IMR-90 (cell line): Measurements from ENCODE around the gene TCF20. TPM values are rescaled to one million over a fixed set of nuclear protein-coding genes. Genes with fewer than 3 reads are reported as not detected.

Source experiments
- ATAC-seq: fragments of 200-7000 bp; cut with Tn5 transposase; 2 replicates; pipeline ENCODE4 v1.9.1; 2020; ENCODE audit warnings: low read depth, mild to moderate bottlenecking, moderate library complexity
- BruUV-seq: library from RNA; stranded (reverse); fragments of 400-500 nt; replicated peaks from 2 replicates; lab custom pipeline; 2021; lab: Mats Ljungman, UMichigan
- CTCF ChIA-PET: fragments of 300-600 bp; formaldehyde crosslinking; extraction: SDS; loops from one replicate; lab custom pipeline; 2021; ENCODE audit warnings: antibody characterized with exemption; lab: Yijun Ruan, JAX
- POLR2A ChIA-PET: fragments of 300-600 bp; sonication (Branson Sonifier 250); formaldehyde crosslinking; loops from one replicate; lab custom pipeline; 2022; ENCODE audit warnings: antibody characterized with exemption; ENCODE audit not compliant: unreplicated experiment; lab: Charles Lee
- DNase-seq: peaks from one replicate; pipeline ENCODE4 v3.0.0; 2013
- H2AFZ ChIP-seq: replicated peaks from 2 replicates; pipeline ENCODE3; 2013; ENCODE audit warnings: low read length, mild to moderate bottlenecking; ENCODE audit not compliant: poor library complexity
- H2AK5ac ChIP-seq: 2 replicates; pipeline ENCODE4 v1.6.1; 2013; ENCODE audit warnings: low read depth, low read length, inconsistent platforms
- H2AK9ac ChIP-seq: replicated peaks from 2 replicates; pipeline ENCODE3; 2013; ENCODE audit warnings: mild to moderate bottlenecking, low read depth, low read length, moderate library complexity; ENCODE audit not compliant: poor library complexity
- H2BK120ac ChIP-seq: 2 replicates; pipeline ENCODE4 v1.6.1; 2013; ENCODE audit warnings: low read depth, low read length, inconsistent platforms
- H2BK15ac ChIP-seq: 3 replicates; pipeline ENCODE4 v1.6.1; 2013; ENCODE audit warnings: low read depth, low read length, inconsistent platforms
- H2BK20ac ChIP-seq: 2 replicates; pipeline ENCODE4 v1.6.1; 2013; ENCODE audit warnings: low read depth, mild to moderate bottlenecking, inconsistent platforms, low read length, moderate library complexity
- H2BK5ac ChIP-seq: 2 replicates; pipeline ENCODE4 v1.6.1; 2013; ENCODE audit warnings: mild to moderate bottlenecking, low read depth, low read length, inconsistent platforms; ENCODE audit not compliant: poor library complexity, severe bottlenecking
- H3K14ac ChIP-seq: replicated peaks from 2 replicates; pipeline ENCODE4 v1.6.1; 2013; ENCODE audit warnings: low read depth, low read length, inconsistent platforms
- H3K18ac ChIP-seq: 2 replicates; pipeline ENCODE4 v1.6.1; 2013; ENCODE audit warnings: low read depth, low read length, control low read depth
- H3K23ac ChIP-seq: 2 replicates; pipeline ENCODE4 v1.6.1; 2013; ENCODE audit warnings: low read depth, low read length, inconsistent platforms
- H3K27ac ChIP-seq: 2 replicates; pipeline ENCODE4 v1.5.1; 2013; ENCODE audit warnings: mild to moderate bottlenecking, control low read depth, low read length; ENCODE audit not compliant: insufficient read depth
- H3K27me3 ChIP-seq: 2 replicates; pipeline ENCODE4 v1.6.1; 2013; ENCODE audit warnings: low read length; ENCODE audit not compliant: control insufficient read depth, insufficient read depth
- H3K36me3 ChIP-seq: 2 replicates; pipeline ENCODE4 v1.6.1; 2013; ENCODE audit warnings: low read length, mixed read lengths; ENCODE audit not compliant: control insufficient read depth, insufficient read depth
- H3K4ac ChIP-seq: 2 replicates; pipeline ENCODE4 v1.6.1; 2013; ENCODE audit warnings: low read depth, low read length, inconsistent platforms
- H3K4me1 ChIP-seq: 2 replicates; pipeline ENCODE4 v1.6.1; 2013; ENCODE audit warnings: low read length, mixed read lengths; ENCODE audit not compliant: control insufficient read depth, insufficient read depth
- H3K4me2 ChIP-seq: 2 replicates; pipeline ENCODE4 v1.6.1; 2013; ENCODE audit warnings: low read depth, mild to moderate bottlenecking, control low read depth, low read length, moderate library complexity
- H3K4me3 ChIP-seq: 2 replicates; pipeline ENCODE4 v1.5.1; 2013; ENCODE audit warnings: low read depth, mild to moderate bottlenecking, control low read depth, low read length, moderate library complexity; ENCODE audit not compliant: insufficient read depth
- H3K56ac ChIP-seq: 2 replicates; pipeline ENCODE4 v1.6.1; 2013; ENCODE audit warnings: low read length, inconsistent platforms; ENCODE audit not compliant: insufficient read depth; ENCODE audit errors: extremely low read depth
- H3K79me1 ChIP-seq, 2 experiments: 2 replicates each; pipeline ENCODE4 v1.6.1; 2013; ENCODE audit warnings: low read length in 2 of 2, inconsistent platforms in 1 of 2, low read depth in 1 of 2
- H3K9ac ChIP-seq: 2 replicates; pipeline ENCODE4 v1.6.1; 2013; ENCODE audit warnings: low read depth, low read length, control low read depth
- H3K9me1 ChIP-seq: 2 replicates; pipeline ENCODE4 v1.6.1; 2013; ENCODE audit warnings: low read length, inconsistent platforms; ENCODE audit not compliant: insufficient read depth
- H3K9me3 ChIP-seq: 2 replicates; pipeline ENCODE4 v1.6.1; 2013; ENCODE audit warnings: low read length; ENCODE audit not compliant: control insufficient read depth, insufficient read depth
- H4K20me1 ChIP-seq: 2 replicates; pipeline ENCODE4 v1.6.1; 2013; ENCODE audit warnings: low read length, inconsistent platforms; ENCODE audit not compliant: insufficient read depth
- H4K5ac ChIP-seq: 2 replicates; pipeline ENCODE4 v1.6.1; 2013; ENCODE audit warnings: mild to moderate bottlenecking, low read depth, low read length, control low read depth
- H4K8ac ChIP-seq, 2 experiments: 2 replicates each; pipeline ENCODE4 v1.6.1; 2013; ENCODE audit warnings: low read depth in 2 of 2, low read length in 2 of 2, control low read depth in 1 of 2, inconsistent platforms in 1 of 2
- H4K91ac ChIP-seq: 2 replicates; pipeline ENCODE4 v1.6.1; 2013; ENCODE audit warnings: low read depth, low read length, inconsistent platforms; ENCODE audit not compliant: insufficient read depth
- BHLHE40 ChIP-seq: fragments of 150-350 bp; IDR thresholded peaks from 2 replicates; pipeline ENCODE4 v1.6.1; 2016; ENCODE audit warnings: mild to moderate bottlenecking, low read depth, low read length
- CEBPB ChIP-seq: IDR thresholded peaks from 2 replicates; pipeline ENCODE4 v1.6.1; 2012; ENCODE audit warnings: low read depth, low read length, improper control_type of control experiment
- CHD1 ChIP-seq: IDR thresholded peaks from 2 replicates; pipeline ENCODE4 v1.6.1; 2012; ENCODE audit warnings: low read depth, low read length, improper control_type of control experiment
- CTCF ChIP-seq: conservative IDR thresholded peaks from 2 replicates; pipeline ENCODE4 v1.5.1; 2012; ENCODE audit warnings: mild to moderate bottlenecking, low read depth, low read length, improper control_type of control experiment
- ELK1 ChIP-seq: fragments of 150-350 bp; IDR thresholded peaks from 2 replicates; pipeline ENCODE4 v1.6.1; 2016; ENCODE audit warnings: low read depth, mild to moderate bottlenecking, low read length, moderate library complexity, borderline replicate concordance
- FOS ChIP-seq: fragments of 150-350 bp; IDR thresholded peaks from 2 replicates; pipeline ENCODE4 v1.6.1; 2016; ENCODE audit warnings: low read depth, low read length
- MAFK ChIP-seq: IDR thresholded peaks from 2 replicates; pipeline ENCODE4 v1.6.1; 2012; ENCODE audit warnings: low read depth, low read length, improper control_type of control experiment
- MAZ ChIP-seq: IDR thresholded peaks from 2 replicates; pipeline ENCODE4 v1.6.1; 2012; ENCODE audit warnings: low read depth, mild to moderate bottlenecking, low read length, improper control_type of control experiment, moderate library complexity, borderline replicate concordance
- MXI1 ChIP-seq: IDR thresholded peaks from 2 replicates; pipeline ENCODE4 v1.6.1; 2012; ENCODE audit warnings: low read depth, mild to moderate bottlenecking, low read length, moderate library complexity, borderline replicate concordance
- NFE2L2 ChIP-seq: fragments of 150-350 bp; IDR thresholded peaks from 2 replicates; pipeline ENCODE4 v1.6.1; 2016; ENCODE audit warnings: low read depth, mild to moderate bottlenecking, low read length
- POLR2A ChIP-seq: IDR thresholded peaks from 2 replicates; pipeline ENCODE4 v1.6.1; 2012; ENCODE audit warnings: mild to moderate bottlenecking, low read depth, low read length
- RAD21 ChIP-seq: IDR thresholded peaks from 2 replicates; pipeline ENCODE4 v1.6.1; 2012; ENCODE audit warnings: low read length, improper control_type of control experiment
- RCOR1 ChIP-seq: IDR thresholded peaks from 2 replicates; pipeline ENCODE4 v1.6.1; 2012; ENCODE audit warnings: mild to moderate bottlenecking, low read length, improper control_type of control experiment; ENCODE audit not compliant: insufficient replicate concordance
- RFX5 ChIP-seq: IDR thresholded peaks from 2 replicates; pipeline ENCODE4 v1.8.0; 2012; ENCODE audit warnings: low read depth, mild to moderate bottlenecking, low read length, moderate library complexity
- SMC3 ChIP-seq: fragments of 150-350 bp; IDR thresholded peaks from 2 replicates; pipeline ENCODE4 v1.6.1; 2016; ENCODE audit warnings: low read depth, mild to moderate bottlenecking, antibody characterized with exemption, low read length, moderate library complexity
- USF2 ChIP-seq: fragments of 150-350 bp; IDR thresholded peaks from 2 replicates; pipeline ENCODE4 v1.6.1; 2017; ENCODE audit warnings: mild to moderate bottlenecking, antibody characterized with exemption, low read length, low read depth
- WGBS, 2 experiments: methylation state at CpG; one replicate each; pipeline versions ENCODE4 v1.1.5 to v1.1.7; 2013; ENCODE audit warnings: missing lambda C conversion rate in 2 of 2; ENCODE audit not compliant: insufficient read length in 1 of 2; ENCODE audit errors: extremely low coverage in 2 of 2; 5-methylcytosine and 5-hydroxymethylcytosine counted together
- dilution Hi-C: fragments of 300-500 bp; cut with HindIII; formaldehyde crosslinking; loops from one replicate; pipeline ENCODE4 v1.14.3; 2018; ENCODE audit warnings: low sequenced_read_pairs; ENCODE audit not compliant: unreplicated experiment
- in situ Hi-C: fragments of 300-500 bp; cut with MboI; formaldehyde crosslinking; loops from 3 replicates; pipeline ENCODE4 v1.14.3; 2019; ENCODE audit warnings: low sequenced_read_pairs, inconsistent platforms, mixed read lengths
- intact Hi-C: fragments of 100-400 bp; cut with micrococcal nuclease; formaldehyde crosslinking; loops from 2 replicates; pipeline ENCODE4 v1.10.0; 2022
- polyA plus RNA-seq, 3 experiments: library from polyadenylated mRNA; depleted of rRNA; stranded (reverse); fragments of >200 nt; gene quantifications; 2 replicates each; pipeline ENCODE4 v1.2.3, GENCODE V29; 2012; ENCODE audit warnings: low replicate concordance in 1 of 3
- total RNA-seq: library from RNA; depleted of rRNA; stranded (reverse); fragments of >200 nt; gene quantifications from 2 replicates; pipeline ENCODE4 v1.2.3, GENCODE V29; 2012

The TCF20 gene
- total and polyA plus RNA-seq, 2 of the 4 experiments (the other 2 are of a cell fraction): 8.9 to 23.7 TPM

GRCh38 chr22:42228483-42228882 is 42.0 kb downstream of the TCF20 start:
- POLR2A ChIA-PET: no interaction called here
- Histone ChIP-seq H3K23ac (no peak overlapping the region), H3K4ac (no peak overlapping the region), H3K4me2 (no peak overlapping the region), H2BK120ac (no peak overlapping the region), H3K36me3 (no peaks in the 10 kb centered on the region), H2AK5ac (no peak overlapping the region), H3K27ac (no peak overlapping the region), H3K14ac (no peak overlapping the region), H4K8ac (no peak overlapping the region), H2AFZ (no peak overlapping the region), H3K9me3 (no peaks in the 10 kb centered on the region), H3K79me1 (peaks cover 51 to 70% of the 10 kb centered on the region in 2 experiments), H3K9me1 (peaks cover 14% of the 10 kb centered on the region), H3K9ac (no peak overlapping the region), H2AK9ac (no peak overlapping the region), H2BK15ac (no peak overlapping the region), H3K18ac (no peak overlapping the region), H4K5ac (no peak overlapping the region), H2BK20ac (no peak overlapping the region), H4K20me1 (peaks cover 59% of the 10 kb centered on the region), H3K56ac (no peak overlapping the region), H4K91ac (no peak overlapping the region), H3K4me3 (no peak overlapping the region), H2BK5ac (no peak overlapping the region), H3K4me1 (peaks cover 7% of the 10 kb centered on the region), H3K27me3 (no peaks in the 10 kb centered on the region)
- ATAC-seq (no peak), DNase-seq (no peak)
- 77% methylated on average over 3 of the region's 4 CpGs; no CpG with 5 or more reads in 1 of the 2 experiments for WGBS, 2 experiments
- in situ Hi-C loops (no loop called here), intact Hi-C loops (no loop called here), dilution Hi-C loops (no loop called here)
- TF ChIP-seq RFX5: no peak
- TF ChIP-seq USF2: no peak
- no peak for TF ChIP-seq MAFK
- TF ChIP-seq MAZ: no peak
- no peak for TF ChIP-seq RCOR1
- TF ChIP-seq BHLHE40: no peak
- no peak for TF ChIP-seq RAD21
- no peak for TF ChIP-seq MXI1
- TF ChIP-seq POLR2A: no peak
- TF ChIP-seq FOS: no peak
- TF ChIP-seq CHD1: no peak
- TF ChIP-seq SMC3: no peak
- no peak for TF ChIP-seq NFE2L2
- no peak for TF ChIP-seq ELK1
- no peak for TF ChIP-seq CEBPB
- no peak for TF ChIP-seq CTCF
- no TSS peak for BruUV-seq
- CTCF ChIA-PET: no interaction called here
